Thymus (tissue), 11 donors: ENCODE data around the gene MAD1L1. TPM values are rescaled to one million over a fixed set of nuclear protein-coding genes. Genes with fewer than 3 reads are reported as not detected.

Experiments
- DNase-seq, 9 donors: peaks; one replicate each; pipeline ENCODE4 v3.0.0-alpha.2; 2013; ENCODE audit warnings: low spot score in 9 of 9, low read depth in 6 of 9, missing footprints in 1 of 9
- H3K27ac ChIP-seq, 2 donors: one replicate each; pipeline ENCODE4 v1.5.1; 2013; ENCODE audit warnings: control low read depth in 1 of 2, low read depth in 1 of 2, low read length in 1 of 2, mild to moderate bottlenecking in 1 of 2, moderate library complexity in 1 of 2
- H3K27me3 ChIP-seq, 2 donors: one replicate each; pipeline ENCODE4 v1.5.1; 2013; ENCODE audit warnings: low read length in 1 of 2; ENCODE audit not compliant: control insufficient read depth in 2 of 2, insufficient read depth in 1 of 2
- H3K36me3 ChIP-seq, 2 donors: one replicate each; pipeline ENCODE4 v1.5.1; 2013; ENCODE audit warnings: low read length in 1 of 2, mild to moderate bottlenecking in 1 of 2, moderate library complexity in 1 of 2; ENCODE audit not compliant: control insufficient read depth in 2 of 2, insufficient read depth in 2 of 2
- H3K4me1 ChIP-seq, 2 donors: one replicate each; pipeline ENCODE4 v1.5.1; 2013; ENCODE audit warnings: low read length in 2 of 2; ENCODE audit not compliant: control insufficient read depth in 2 of 2, insufficient read depth in 2 of 2
- H3K4me3 ChIP-seq, 2 donors: one replicate each; pipeline ENCODE4 v1.5.1; 2013; ENCODE audit warnings: low read length in 2 of 2, control low read depth in 1 of 2, mild to moderate bottlenecking in 1 of 2
- H3K9me3 ChIP-seq, 2 donors: one replicate each; pipeline ENCODE4 v1.5.1; 2013; ENCODE audit warnings: low read length in 1 of 2, mild to moderate bottlenecking in 1 of 2; ENCODE audit not compliant: control insufficient read depth in 2 of 2, insufficient read depth in 1 of 2
- WGBS: extraction: QIAGEN DNeasy Blood & Tissue Kit; methylation state at CpG from one replicate; pipeline ENCODE4 v1.1.7; 2013; 5-methylcytosine and 5-hydroxymethylcytosine counted together
- polyA plus RNA-seq: library from polyadenylated mRNA; stranded (reverse); fragments of 200-250 nt; gene quantifications from one replicate; pipeline ENCODE4 v1.2.3, GENCODE V29; 2013
- total RNA-seq: library from RNA; stranded (reverse); fragments of 120-200 nt; gene quantifications from one replicate; pipeline ENCODE4 v1.2.4, GENCODE V29; 2013
- donor health status: healthy.

Gene MAD1L1
- total and polyA plus RNA-seq, 2 donors = 93.3 to 103 TPM

DNA sequence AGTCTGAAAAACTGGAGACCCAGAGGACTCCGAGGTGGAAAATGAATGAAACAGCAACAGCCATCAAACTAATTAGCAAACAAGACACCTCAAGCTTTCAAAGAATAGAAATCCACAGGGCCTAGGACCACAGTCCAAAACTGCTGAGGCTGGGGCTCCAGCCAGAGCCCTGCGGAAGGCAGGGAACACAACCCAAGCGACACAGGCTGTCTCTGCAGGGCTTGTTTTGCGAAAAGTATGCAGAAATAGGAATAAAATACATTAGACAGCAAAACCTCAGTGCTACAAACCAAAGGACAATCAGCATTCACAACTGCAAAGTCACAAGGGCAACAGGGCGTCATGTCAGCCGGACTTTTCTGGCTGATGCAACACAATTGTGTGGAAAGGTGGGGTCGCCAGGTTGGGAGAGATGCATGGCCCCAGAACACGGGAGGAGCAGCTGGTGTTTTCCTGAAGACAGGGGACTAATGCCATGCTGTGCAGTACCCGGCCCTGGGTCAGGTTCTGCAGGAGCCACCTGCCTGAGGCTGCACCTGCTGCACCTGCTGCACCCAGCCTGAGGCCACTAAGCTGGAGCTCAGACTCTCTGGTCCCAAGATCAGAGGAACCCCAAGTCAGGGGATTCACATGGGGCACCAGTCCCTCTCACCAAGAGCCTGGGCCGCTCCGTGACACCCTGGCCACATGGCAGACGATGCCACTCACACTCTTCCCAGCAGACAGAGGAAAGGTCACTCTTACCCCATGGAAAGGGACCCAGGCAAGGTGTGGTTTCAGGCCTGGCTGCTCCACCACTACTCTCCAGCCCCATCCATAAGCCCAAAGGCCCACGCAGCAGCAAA is 74.2 kb downstream of the MAD1L1 start:
- H3K9me3 ChIP-seq = peaks cover 0 to 18% of the 10 kb centered on the region in 2 donors
- DNase-seq = peak in 4 of 9 donors; percentile 3 to 59 (median 44)
- no peak overlapping the region for H3K4me3 ChIP-seq
- 86% methylated on average over 13 of the region's 13 CpGs for WGBS
- H3K36me3 ChIP-seq = peaks cover 4 to 9% of the 10 kb centered on the region in 2 donors
- H3K27me3 ChIP-seq = peaks cover 0 to 3% of the 10 kb centered on the region in 2 donors
- peaks cover 19 to 38% of the 10 kb centered on the region in 2 donors for H3K4me1 ChIP-seq
- H3K27ac ChIP-seq = peak overlapping the region in 1 of 2 donors; percentile 89

- Histone ChIP-seq H3K27ac (peak overlapping the region; percentile 19 to 89), H3K9me3 (peaks cover 0 to 19% of the 10 kb centered on the region in 2 donors), H3K36me3 (peaks cover 4 to 9% of the 10 kb centered on the region in 2 donors), H3K27me3 (peaks cover 0 to 3% of the 10 kb centered on the region in 2 donors), H3K4me3 (no peak overlapping the region), H3K4me1 (peaks cover 19 to 33% of the 10 kb centered on the region in 2 donors)
- peak; percentile 63 to 93 (median 81) for DNase-seq
- 34% methylated on average over 19 of the region's 19 CpGs for WGBS
Observed at GRCh38 chr7:2157473-2158279, 75.1 kb downstream of the MAD1L1 start.

- no peak for DNase-seq
- Histone ChIP-seq H3K4me1 (peaks cover 19 to 33% of the 10 kb centered on the region in 2 donors), H3K27ac (peak overlapping the region in 1 of 2 donors; percentile 89), H3K4me3 (no peak overlapping the region), H3K36me3 (peaks cover 4 to 15% of the 10 kb centered on the region in 2 donors), H3K27me3 (peaks cover 0 to 3% of the 10 kb centered on the region in 2 donors), H3K9me3 (peaks cover 0 to 21% of the 10 kb centered on the region in 2 donors)
- WGBS = 97% methylated on average over 15 of the region's 15 CpGs
Observed at GRCh38 chr7:2156756-2157472, 75.8 kb downstream of the MAD1L1 start.

DNA sequence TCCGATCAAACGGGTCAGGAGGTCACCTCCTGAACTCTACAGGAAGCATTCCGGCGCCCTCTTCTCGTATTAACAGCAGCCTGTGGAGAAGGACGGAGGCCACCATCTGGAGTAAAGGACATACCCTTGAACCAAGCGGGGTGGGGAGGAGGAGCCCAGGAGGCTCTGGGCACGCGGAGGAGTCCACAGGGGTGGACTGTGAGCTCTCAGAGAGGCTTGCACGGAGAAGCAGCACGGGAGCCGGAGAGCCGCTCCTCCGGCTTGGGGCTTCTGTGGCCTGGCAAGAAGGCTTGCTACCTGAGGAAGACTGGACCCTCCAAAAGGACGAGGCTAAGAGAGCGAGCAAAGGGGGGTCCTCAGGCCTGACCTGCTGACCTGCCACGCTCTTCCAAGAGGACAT is 77.9 kb downstream of the MAD1L1 start:
- DNase-seq = no peak
- 98% methylated on average over 17 of the region's 17 CpGs for WGBS
- H3K9me3 ChIP-seq = peaks cover 0 to 17% of the 10 kb centered on the region in 2 donors
- no peak overlapping the region for H3K4me3 ChIP-seq
- peaks cover 4 to 15% of the 10 kb centered on the region in 2 donors for H3K36me3 ChIP-seq
- H3K27ac ChIP-seq = no peak overlapping the region
- peaks cover 19 to 33% of the 10 kb centered on the region in 2 donors for H3K4me1 ChIP-seq
- peaks cover 0 to 3% of the 10 kb centered on the region in 2 donors for H3K27me3 ChIP-seq

DNA sequence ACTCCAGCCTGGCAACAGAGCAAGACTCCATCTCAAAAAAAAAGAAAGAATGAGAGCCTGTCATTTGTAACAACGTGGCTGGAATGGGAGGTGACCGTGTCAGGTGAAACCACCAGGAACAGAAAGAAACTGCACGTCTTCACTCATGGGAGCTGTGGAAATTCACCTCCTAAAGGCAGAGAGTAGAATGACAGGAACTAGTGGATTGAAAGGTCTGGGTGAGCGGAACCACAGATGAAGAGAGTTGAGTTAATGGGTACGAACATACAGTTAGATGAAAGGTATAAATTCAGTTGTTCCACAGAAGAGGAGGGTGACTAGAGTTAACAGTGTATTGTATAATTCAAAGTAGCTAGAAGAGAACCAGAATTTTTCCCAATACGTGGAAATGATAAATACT is 78.6 kb downstream of the MAD1L1 start:
- no peak for DNase-seq
- H3K9me3 ChIP-seq = peaks cover 0 to 14% of the 10 kb centered on the region in 2 donors
- no peak overlapping the region for H3K27ac ChIP-seq
- H3K4me1 ChIP-seq = peaks cover 19 to 28% of the 10 kb centered on the region in 2 donors
- H3K4me3 ChIP-seq = no peak overlapping the region
- peaks cover 0 to 3% of the 10 kb centered on the region in 2 donors for H3K27me3 ChIP-seq
- WGBS = 96% methylated on average over 6 of the region's 6 CpGs
- H3K36me3 ChIP-seq = peaks cover 3 to 14% of the 10 kb centered on the region in 2 donors

DNA sequence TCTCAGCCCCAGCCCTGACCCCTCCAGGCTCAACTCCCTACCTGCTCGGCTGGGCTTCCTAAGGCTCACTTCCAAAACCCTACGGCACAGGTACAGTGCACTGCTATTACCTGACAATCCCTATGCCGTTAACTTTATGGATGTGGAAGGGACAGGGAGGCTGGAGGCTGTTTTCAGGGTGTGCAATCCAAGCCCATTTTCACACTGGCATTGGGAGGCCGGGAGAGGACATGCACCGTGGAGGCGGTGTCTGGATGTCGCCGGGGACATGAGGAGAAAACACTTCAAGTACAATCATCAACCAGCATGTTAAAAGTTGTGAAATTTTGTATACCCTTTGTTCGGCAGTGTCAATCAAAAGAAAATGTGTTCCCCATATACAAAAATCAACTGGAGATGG is 80.1 kb downstream of the MAD1L1 start:
- Histone ChIP-seq H3K27me3 (peaks cover 0 to 3% of the 10 kb centered on the region in 2 donors), H3K36me3 (peaks cover 5 to 19% of the 10 kb centered on the region in 2 donors)
- 97% methylated on average over 9 of the region's 9 CpGs for WGBS

DNA sequence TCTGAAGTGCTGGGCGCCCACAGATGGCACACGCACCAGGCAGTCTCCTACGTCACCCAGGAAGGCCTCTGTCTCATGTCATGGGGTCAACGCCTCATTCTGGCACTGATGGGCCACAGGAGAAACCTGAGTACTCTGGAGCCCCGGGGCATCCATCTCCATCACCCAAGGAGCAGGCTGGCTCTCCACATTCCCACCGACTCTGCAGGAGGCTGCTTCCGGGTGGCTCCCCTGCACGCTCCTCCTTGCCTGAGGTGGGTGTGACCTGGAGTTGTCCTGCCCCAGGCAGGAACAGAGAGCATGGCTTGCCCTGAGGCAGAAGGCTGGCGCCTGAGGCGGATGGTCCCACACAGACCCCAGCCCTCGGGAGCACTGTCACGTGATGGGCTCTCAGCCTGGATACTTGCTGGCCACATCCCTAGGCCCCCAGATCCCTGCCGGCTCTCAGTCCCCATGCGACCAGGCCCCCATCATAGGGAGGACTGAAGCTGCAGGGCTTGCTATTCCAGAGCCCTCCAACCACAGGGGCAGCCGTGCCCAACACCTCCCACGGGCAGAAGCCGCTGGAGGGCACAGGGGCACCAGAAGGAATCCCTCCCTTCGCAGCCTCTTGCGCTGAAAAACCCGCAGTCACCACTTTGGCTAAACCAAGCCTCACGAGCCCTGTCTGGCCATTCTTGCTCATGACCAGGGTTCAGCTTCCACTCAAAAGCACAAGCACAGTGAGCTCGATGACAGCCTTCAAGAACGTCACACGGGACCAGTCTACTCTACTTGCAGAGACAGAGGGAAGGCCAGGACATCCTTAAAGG is 80.7 kb downstream of the MAD1L1 start:
- WGBS = 97% methylated on average over 24 of the region's 24 CpGs
- DNase-seq = no peak

More for the DNA sequence above, 80.1 kb downstream of the MAD1L1 start:
- DNase-seq = no peak
- Histone ChIP-seq H3K4me1 (peaks cover 6 to 14% of the 10 kb centered on the region in 2 donors), H3K27ac (no peak overlapping the region), H3K4me3 (no peak overlapping the region), H3K9me3 (peaks cover 0 to 2% of the 10 kb centered on the region in 2 donors)

GRCh38 chr7:2151237-2151636 is 81.5 kb downstream of the MAD1L1 start:
- 97% methylated on average over 8 of the region's 8 CpGs for WGBS
- no peak for DNase-seq
- H3K9me3 ChIP-seq = peaks cover 0 to 2% of the 10 kb centered on the region in 2 donors

More for the DNA sequence above, 80.7 kb downstream of the MAD1L1 start:
- Histone ChIP-seq H3K4me3 (no peak overlapping the region), H3K9me3 (peaks cover 0 to 2% of the 10 kb centered on the region in 2 donors), H3K27me3 (peaks cover 0 to 3% of the 10 kb centered on the region in 2 donors), H3K36me3 (peaks cover 8 to 23% of the 10 kb centered on the region in 2 donors), H3K4me1 (peaks cover 0 to 7% of the 10 kb centered on the region in 2 donors), H3K27ac (no peak overlapping the region)

More at GRCh38 chr7:2151237-2151636, 81.5 kb downstream of the MAD1L1 start:
- peaks cover 0 to 2% of the 10 kb centered on the region in 2 donors for H3K4me1 ChIP-seq
- H3K4me3 ChIP-seq = no peak overlapping the region
- peaks cover 15 to 28% of the 10 kb centered on the region in 2 donors for H3K36me3 ChIP-seq
- no peak overlapping the region for H3K27ac ChIP-seq
- peaks cover 0 to 3% of the 10 kb centered on the region in 2 donors for H3K27me3 ChIP-seq
